OCI-LY1 (cell line): Measurements from ENCODE around the gene PHKA1.

Source experiments
- CTCF ChIP-seq: fragments of 200-600 bp; sonication (generic), shearing (Covaris generic); IDR thresholded peaks from 2 replicates; pipeline ENCODE4 v1.5.1; 2017; ENCODE audit warnings: mild to moderate bottlenecking, antibody characterized with exemption, low read length, moderate library complexity, mixed read lengths
- EZH2 ChIP-seq: fragments of 200-600 bp; sonication (generic), shearing (Covaris generic); IDR thresholded peaks from 2 replicates; pipeline ENCODE4 v1.8.0; 2017; ENCODE audit warnings: borderline replicate concordance, mixed run types, mild to moderate bottlenecking, antibody characterized with exemption, low read length, moderate library complexity, mixed read lengths

- TF ChIP-seq CTCF: no peak
- TF ChIP-seq EZH2: no peak
Measured at GRCh38 chrX:72569786-72570185, 144.3 kb downstream of the PHKA1 start.
